ENCODE measurements around the gene KCTD15.

DNA sequence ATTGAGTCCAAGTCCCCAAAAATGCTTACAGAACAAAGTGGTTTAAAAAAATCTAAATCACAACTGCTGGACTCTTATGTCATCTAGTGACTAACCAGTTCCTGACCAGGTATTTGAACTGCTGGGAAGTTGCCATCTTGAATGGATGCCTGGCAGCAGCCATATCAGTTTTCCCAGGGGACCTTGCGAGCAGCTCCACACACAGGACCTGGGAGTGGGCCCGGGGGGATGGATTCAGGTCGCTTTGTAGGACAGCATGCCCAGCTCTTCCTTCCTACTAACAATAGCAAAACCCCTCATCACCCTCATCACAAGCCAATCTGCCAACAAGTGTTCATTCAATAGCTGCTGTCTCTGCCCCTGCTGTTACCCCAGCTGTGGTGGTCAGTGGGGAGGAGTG, 65.3 kb downstream of the KCTD15 start:
- TF ChIP-seq, protein P1, sequence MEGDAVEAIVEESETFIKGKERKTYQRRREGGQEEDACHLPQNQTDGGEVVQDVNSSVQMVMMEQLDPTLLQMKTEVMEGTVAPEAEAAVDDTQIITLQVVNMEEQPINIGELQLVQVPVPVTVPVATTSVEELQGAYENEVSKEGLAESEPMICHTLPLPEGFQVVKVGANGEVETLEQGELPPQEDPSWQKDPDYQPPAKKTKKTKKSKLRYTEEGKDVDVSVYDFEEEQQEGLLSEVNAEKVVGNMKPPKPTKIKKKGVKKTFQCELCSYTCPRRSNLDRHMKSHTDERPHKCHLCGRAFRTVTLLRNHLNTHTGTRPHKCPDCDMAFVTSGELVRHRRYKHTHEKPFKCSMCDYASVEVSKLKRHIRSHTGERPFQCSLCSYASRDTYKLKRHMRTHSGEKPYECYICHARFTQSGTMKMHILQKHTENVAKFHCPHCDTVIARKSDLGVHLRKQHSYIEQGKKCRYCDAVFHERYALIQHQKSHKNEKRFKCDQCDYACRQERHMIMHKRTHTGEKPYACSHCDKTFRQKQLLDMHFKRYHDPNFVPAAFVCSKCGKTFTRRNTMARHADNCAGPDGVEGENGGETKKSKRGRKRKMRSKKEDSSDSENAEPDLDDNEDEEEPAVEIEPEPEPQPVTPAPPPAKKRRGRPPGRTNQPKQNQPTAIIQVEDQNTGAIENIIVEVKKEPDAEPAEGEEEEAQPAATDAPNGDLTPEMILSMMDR (IDR thresholded peaks at IDR 0.05) = no peak
- no peak for TF ChIP-seq POLR2A (IDR thresholded peaks at IDR 0.05)
